Astrocyte of the spinal cord (primary cell): Measurements from ENCODE around the gene PDE4C.

ENCODE experiments used
- DNase-seq: peaks from one replicate; pipeline ENCODE4 v3.0.0; 2011; ENCODE audit warnings: low read depth, low spot score
- H3K4me3 ChIP-seq: 2 replicates; pipeline ENCODE4 v1.5.1; 2011; ENCODE audit warnings: low read depth, mild to moderate bottlenecking, low read length, moderate library complexity
- CTCF ChIP-seq: IDR thresholded peaks from 2 replicates; pipeline ENCODE4 v1.5.1; 2012; ENCODE audit warnings: low read depth, mild to moderate bottlenecking, low read length, inconsistent platforms
- in situ Hi-C: cut with HindIII; loops from 2 replicates; pipeline ENCODE4 v1.10.0; 2017; ENCODE audit warnings: low sequenced_read_pairs

PDE4C gene

GRCh38 chr19:18269070-18269723 lies 43.0 kb upstream of the PDE4C start:
- in situ Hi-C loops: no loop called here
- no peak for DNase-seq
- H3K4me3 ChIP-seq: no peak overlapping the region
- TF ChIP-seq CTCF: no peak

GRCh38 chr19:18266771-18267686 lies 40.8 kb upstream of the PDE4C start:
- in situ Hi-C loops: no loop called here

GRCh38 chr19:18265582-18265981 lies 39.3 kb upstream of the PDE4C start:
- in situ Hi-C loops: no loop called here
- H3K4me3 ChIP-seq: no peak overlapping the region
- DNase-seq: no peak
- TF ChIP-seq CTCF: no peak

More at GRCh38 chr19:18266771-18267686, 40.8 kb upstream of the PDE4C start:
- H3K4me3 ChIP-seq: no peak overlapping the region
- TF ChIP-seq CTCF: no peak
- DNase-seq: no peak

- TF ChIP-seq CTCF: no peak
- no peak overlapping the region for H3K4me3 ChIP-seq
- no peak for DNase-seq
- in situ Hi-C loops: no loop called here
Measured at GRCh38 chr19:18264971-18265540, 38.8 kb upstream of the PDE4C start.

GRCh38 chr19:18264137-18264854 lies 38.1 kb upstream of the PDE4C start:
- in situ Hi-C loops: no loop called here
- DNase-seq: no peak
- no peak for TF ChIP-seq CTCF
- H3K4me3 ChIP-seq: no peak overlapping the region

- DNase-seq: no peak
- H3K4me3 ChIP-seq: no peak overlapping the region
- no peak for TF ChIP-seq CTCF
- in situ Hi-C loops: no loop called here
Measured at GRCh38 chr19:18263324-18264136, 37.3 kb upstream of the PDE4C start.
